Neural cell (in vitro differentiated cells): ENCODE results near the gene PLN. TPM values are rescaled to one million over a fixed set of nuclear protein-coding genes. Genes with fewer than 3 reads are reported as not detected.

Source experiments
- H2AFZ ChIP-seq: fragments of 200-600, 300-800 bp; sonication (generic), shearing (Covaris generic); 2 replicates; pipeline ENCODE4 v1.6.0; 2014; ENCODE audit warnings: low read depth, mild to moderate bottlenecking, antibody characterized with exemption, low read length, moderate library complexity
- H3F3A ChIP-seq: fragments of 200-600 bp; shearing (Covaris generic); 2 replicates; pipeline ENCODE4 v1.6.1; 2016; ENCODE audit warnings: mild to moderate bottlenecking, moderate library complexity, mixed read lengths, antibody characterized with exemption, low read length; ENCODE audit not compliant: insufficient read depth, poor library complexity, severe bottlenecking
- H3K27ac ChIP-seq: fragments of 200-600, 300-800 bp; sonication (generic), shearing (Covaris generic); 2 replicates; pipeline ENCODE4 v1.5.1; 2014; ENCODE audit warnings: mild to moderate bottlenecking, low read length, moderate library complexity
- H3K27me3 ChIP-seq: fragments of 300-800, 200-600 bp; sonication (generic), shearing (Covaris generic); 2 replicates; pipeline ENCODE4 v1.6.0; 2014; ENCODE audit warnings: mild to moderate bottlenecking, low read depth, low read length, moderate library complexity; ENCODE audit not compliant: insufficient read depth
- H3K36me3 ChIP-seq: fragments of 300-800, 200-600 bp; sonication (generic), shearing (Covaris generic); 2 replicates; pipeline ENCODE4 v1.5.1; 2014; ENCODE audit warnings: mild to moderate bottlenecking, antibody characterized with exemption, low read length, moderate library complexity; ENCODE audit not compliant: insufficient read depth
- H3K4me2 ChIP-seq: fragments of 300-800, 200-600 bp; sonication (generic), shearing (Covaris generic); 2 replicates; pipeline ENCODE4 v1.6.0; 2014; ENCODE audit warnings: mild to moderate bottlenecking, low read length
- H3K4me3 ChIP-seq: fragments of 300-800, 200-600 bp; sonication (generic), shearing (Covaris generic); 2 replicates; pipeline ENCODE4 v1.5.1; 2014; ENCODE audit warnings: mild to moderate bottlenecking, low read length, moderate library complexity
- H3K79me2 ChIP-seq: fragments of 200-600 bp; shearing (Covaris generic); replicated peaks from 2 replicates; pipeline ENCODE4 v1.6.0; 2014; ENCODE audit warnings: mild to moderate bottlenecking, low read length, moderate library complexity; ENCODE audit not compliant: insufficient read depth
- H3K9ac ChIP-seq: fragments of 300-800, 200-600 bp; sonication (generic), shearing (Covaris generic); 2 replicates; pipeline ENCODE4 v1.6.1; 2016; ENCODE audit warnings: mild to moderate bottlenecking, low read length, mixed read lengths
- H3K9me2 ChIP-seq: fragments of 200-600 bp; shearing (Covaris generic); 2 replicates; pipeline ENCODE4 v1.6.1; 2016; ENCODE audit warnings: mild to moderate bottlenecking, low read length, mixed read lengths; ENCODE audit not compliant: insufficient read depth
- H3K9me3 ChIP-seq: fragments of 200-600, 300-800 bp; sonication (generic), shearing (Covaris generic); 2 replicates; pipeline ENCODE4 v1.6.1; 2016; ENCODE audit warnings: mild to moderate bottlenecking, mixed run types, low read length, moderate library complexity, mixed read lengths
- H4K20me1 ChIP-seq: fragments of 200-600 bp; shearing (Covaris generic); 2 replicates; pipeline ENCODE4 v1.6.1; 2016; ENCODE audit warnings: mild to moderate bottlenecking, mixed run types; ENCODE audit not compliant: insufficient read depth
- CTCF ChIP-seq: fragments of 450-650 bp; IDR thresholded peaks from 2 replicates; pipeline ENCODE4 v1.5.1; 2014; ENCODE audit warnings: antibody characterized with exemption, mild to moderate bottlenecking, moderate library complexity; ENCODE audit not compliant: poor library complexity, severe bottlenecking
- EP300 ChIP-seq: fragments of 450-650 bp; conservative IDR thresholded peaks from 2 replicates; pipeline ENCODE4 v1.6.1; 2014; ENCODE audit warnings: antibody characterized with exemption, mild to moderate bottlenecking, moderate library complexity; ENCODE audit not compliant: poor library complexity, severe bottlenecking
- EZH2 ChIP-seq: fragments of 200-600, 300-800 bp; shearing (Covaris generic), sonication (generic); IDR thresholded peaks from 2 replicates; pipeline ENCODE4 v1.6.1; 2014; ENCODE audit warnings: antibody characterized with exemption, low read length, borderline replicate concordance, mild to moderate bottlenecking; ENCODE audit not compliant: insufficient read depth, poor library complexity, severe bottlenecking
- MXI1 ChIP-seq: fragments of 450-650 bp; conservative IDR thresholded peaks from 2 replicates; pipeline ENCODE4 v1.6.1; 2014; ENCODE audit warnings: antibody characterized with exemption, mild to moderate bottlenecking; ENCODE audit not compliant: poor library complexity, severe bottlenecking
- POLR2AphosphoS5 ChIP-seq: IDR thresholded peaks from 2 replicates; pipeline ENCODE4 v1.6.1; 2012
- RAD21 ChIP-seq: fragments of 450-650 bp; conservative IDR thresholded peaks from 2 replicates; pipeline ENCODE4 v1.6.1; 2014; ENCODE audit warnings: antibody characterized with exemption, mild to moderate bottlenecking, moderate library complexity
- REST ChIP-seq: IDR thresholded peaks from 2 replicates; pipeline ENCODE4 v1.6.1; 2012; ENCODE audit warnings: borderline replicate concordance
- SMC3 ChIP-seq: fragments of 450-650 bp; conservative IDR thresholded peaks from 2 replicates; pipeline ENCODE4 v1.6.1; 2014; ENCODE audit warnings: antibody characterized with exemption, mild to moderate bottlenecking, moderate library complexity; ENCODE audit not compliant: poor library complexity
- TAF1 ChIP-seq: IDR thresholded peaks from 2 replicates; pipeline ENCODE4 v1.6.1; 2012; ENCODE audit warnings: low read depth
- polyA plus RNA-seq: library from polyadenylated mRNA; depleted of rRNA; stranded (reverse); fragments of >200 nt; gene quantifications from 2 replicates; pipeline ENCODE4 v1.2.3, GENCODE V29; 2014

Gene PLN
- polyA plus RNA-seq, 1 donor from 2014 or later, result not detected

- Histone ChIP-seq H3K27ac (no peak overlapping the region), H3K79me2 (peaks cover 3% of the 10 kb centered on the region), H3K9me2 (no peaks in the 10 kb centered on the region), H3K9me3 (no peaks in the 10 kb centered on the region), H3K4me2 (no peak overlapping the region), H3K4me3 (no peak overlapping the region), H3K27me3 (no peaks in the 10 kb centered on the region), H2AFZ (no peak overlapping the region), H3K36me3 (no peaks in the 10 kb centered on the region), H3K9ac (no peak overlapping the region), H4K20me1 (no peaks in the 10 kb centered on the region), H3F3A (no peaks in the 10 kb centered on the region)
- TF ChIP-seq MXI1 (no peak), RAD21 (no peak), EP300 (no peak), CTCF (no peak), EZH2 (no peak), SMC3 (no peak), REST (no peak), POLR2AphosphoS5 (no peak), TAF1 (no peak)
Measured at GRCh38 chr6:118506071-118506638, 41.9 kb upstream of the PLN start.

GRCh38 chr6:118507636-118508035, 40.5 kb upstream of the PLN start:
- H3F3A ChIP-seq, result no peaks in the 10 kb centered on the region
- H4K20me1 ChIP-seq, result no peaks in the 10 kb centered on the region
- H3K4me3 ChIP-seq, result no peak overlapping the region
- no peaks in the 10 kb centered on the region for H3K27me3 ChIP-seq
- no peaks in the 10 kb centered on the region for H3K9me2 ChIP-seq
- H3K27ac ChIP-seq, result no peak overlapping the region
- H3K36me3 ChIP-seq, result no peaks in the 10 kb centered on the region
- H3K9ac ChIP-seq, result no peak overlapping the region
- TF ChIP-seq EZH2, result no peak
- no peak for TF ChIP-seq POLR2AphosphoS5
- peaks cover 3% of the 10 kb centered on the region for H3K79me2 ChIP-seq
- no peak overlapping the region for H2AFZ ChIP-seq
- no peaks in the 10 kb centered on the region for H3K9me3 ChIP-seq
- no peak overlapping the region for H3K4me2 ChIP-seq
